Transverse colon (tissue), 4 donors: ENCODE results near the gene UCKL1. TPM values are rescaled to one million over a fixed set of nuclear protein-coding genes. Genes with fewer than 3 reads are reported as not detected.
A peak's percentile ranks its signal among the peaks of the same experiment; 100 is the strongest.

Experiments used
- DNase-seq: peaks from one replicate; pipeline ENCODE4 v3.0.0-alpha.2; 2019
- H3K27ac ChIP-seq, 4 donors: fragments of 200-600 bp; sonication (generic); 2 replicates each; pipeline ENCODE4 v1.5.1; 2016 to 2018; ENCODE audit warnings: inconsistent platforms in 4 of 4
- H3K27me3 ChIP-seq: fragments of 200-600 bp; sonication (generic); 2 replicates; pipeline ENCODE4 v1.5.1; 2017; ENCODE audit warnings: inconsistent platforms
- H3K36me3 ChIP-seq, 4 donors: fragments of 200-600 bp; sonication (generic); 2 replicates each; pipeline ENCODE4 v1.5.1; 2017 to 2019; ENCODE audit warnings: inconsistent platforms in 4 of 4
- H3K4me1 ChIP-seq, 4 donors: fragments of 200-600 bp; sonication (generic); 2 replicates each; pipeline ENCODE4 v1.5.1; 2017 to 2020; ENCODE audit warnings: inconsistent platforms in 4 of 4
- H3K4me3 ChIP-seq, 4 donors: fragments of 200-600 bp; sonication (generic); 1 replicate in 1 of 4; 2 replicates in 3 of 4; pipeline versions ENCODE4 v1.5.1 to v1.6.1; 2017 to 2019; ENCODE audit warnings: inconsistent platforms in 4 of 4
- H3K9me3 ChIP-seq, 2 donors: fragments of 200-600 bp; sonication (generic); 2 replicates each; pipeline ENCODE4 v1.5.1; 2017 to 2019; ENCODE audit warnings: inconsistent platforms in 2 of 2
- CTCF ChIP-seq, 5 experiments: fragments of 200-600 bp in 3 of 5; fragments of 450-650 bp in 2 of 5; sonication (generic) in 3 of 5; IDR thresholded peaks; 1 replicate in 2 of 5; 2 replicates in 3 of 5; pipeline ENCODE4 v1.5.1; 2016 to 2017; ENCODE audit warnings: antibody characterized with exemption in 5 of 5, inconsistent platforms in 3 of 5, mild to moderate bottlenecking in 2 of 5, moderate library complexity in 1 of 5
- EP300 ChIP-seq: sonication (generic); formaldehyde crosslinking; IDR thresholded peaks from one replicate; pipeline ENCODE4 v1.6.1; 2017; ENCODE audit warnings: antibody characterized with exemption, low read depth
- POLR2A ChIP-seq: fragments of 450-650 bp; IDR thresholded peaks from one replicate; pipeline ENCODE4 v1.6.1; 2016; ENCODE audit warnings: antibody characterized with exemption, mild to moderate bottlenecking, moderate library complexity
- POLR2AphosphoS5 ChIP-seq, 3 donors: sonication (generic); formaldehyde crosslinking; IDR thresholded peaks; one replicate each; pipeline ENCODE4 v1.6.1; 2016; ENCODE audit warnings: antibody characterized with exemption in 3 of 3
- WGBS, 2 donors: methylation state at CpG; one replicate each; pipeline ENCODE4 v1.1.5; 2018; ENCODE audit warnings: low coverage in 1 of 2; 5-methylcytosine and 5-hydroxymethylcytosine counted together
- in situ Hi-C, 4 donors: fragments of 200-750 bp; cut with MboI; loops; one replicate each; pipeline versions ENCODE4 v1.15.0 to v1.15.1; 2017; ENCODE audit warnings: low sequenced_read_pairs in 3 of 4, low pct_ligation_motif_present in 1 of 4, low pct_unique_long_range_greater_than_20kb in 1 of 4
- intact Hi-C: fragments of 100-400 bp; cut with DNase I; formaldehyde crosslinking; loops from one replicate; pipeline ENCODE4 v1.15.1; 2023; ENCODE audit warnings: low total_unique reads
- total RNA-seq, 4 donors: library from RNA; depleted of rRNA; stranded (reverse); fragments of >200 nt; gene quantifications; one replicate each; pipeline ENCODE4 v1.1.0, GENCODE V29; 2016

UCKL1 gene
- total RNA-seq, 4 donors from 2014 or later: 41.1 to 189 (median 68.5) TPM

DNA sequence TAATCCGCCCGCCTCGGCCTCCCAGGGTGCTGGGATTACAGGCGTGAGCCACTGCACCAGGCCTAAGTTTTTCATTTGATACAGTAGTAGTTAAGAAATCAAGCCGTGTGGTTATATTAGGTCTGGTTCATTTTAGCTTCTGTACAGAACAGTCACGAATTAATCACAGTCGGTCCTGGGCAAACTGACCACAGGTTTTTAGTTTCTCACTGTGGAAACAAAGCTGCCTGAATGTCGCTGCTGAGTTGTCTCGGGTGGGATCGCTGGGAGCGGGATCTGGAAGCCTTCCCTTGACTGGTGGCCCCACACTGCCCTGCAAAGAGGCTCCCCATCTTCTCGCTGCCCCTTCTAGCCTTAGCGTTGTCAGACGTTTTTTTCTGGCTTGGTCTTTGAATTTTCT is 18.6 kb downstream of the UCKL1 start:
- H3K9me3 ChIP-seq: no peaks in the 10 kb centered on the region
- no peak overlapping the region for H3K27ac ChIP-seq
- peaks cover 0 to 14% (median 5%) of the 10 kb centered on the region in 4 donors for H3K36me3 ChIP-seq
- WGBS, 2 donors: 80 to 88% methylated on average over 1 to 14 of the region's 14 CpGs
- H3K4me3 ChIP-seq: no peak overlapping the region
- in situ Hi-C loops (no loop called here), intact Hi-C loops (no loop called here)
- H3K27me3 ChIP-seq: no peaks in the 10 kb centered on the region
- peaks cover 0 to 3% (median 0%) of the 10 kb centered on the region in 4 donors for H3K4me1 ChIP-seq
- no peak for DNase-seq
- TF ChIP-seq EP300: no peak
- no peak for TF ChIP-seq POLR2AphosphoS5 (IDR thresholded peaks at IDR 0.05)
- no peak for TF ChIP-seq CTCF (IDR thresholded peaks at IDR 0.05)
- TF ChIP-seq POLR2A: no peak

DNA sequence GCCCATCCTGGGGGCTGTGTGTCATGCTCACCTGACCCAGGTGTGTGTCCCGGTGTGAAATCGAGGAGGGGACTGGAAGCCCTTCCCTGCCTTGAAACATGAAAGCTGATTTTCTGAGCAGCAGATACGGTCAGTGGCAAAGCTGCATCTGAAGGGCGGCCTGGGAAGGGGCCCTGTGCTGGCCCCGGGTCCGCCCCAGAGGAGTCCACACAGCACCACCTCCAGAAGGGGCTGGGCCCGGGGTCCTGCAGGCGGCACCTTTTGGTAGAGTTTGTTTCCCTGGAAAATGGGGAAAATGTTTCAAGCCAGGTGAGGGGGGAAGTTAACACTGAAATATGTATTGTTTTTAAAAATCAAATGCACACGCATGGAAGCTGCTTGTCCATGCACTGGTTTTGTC is 20.8 kb downstream of the UCKL1 start:
- peaks cover 0 to 22% (median 6%) of the 10 kb centered on the region in 4 donors for H3K36me3 ChIP-seq
- WGBS, 2 donors: 91% methylated on average over 9 of the region's 9 CpGs; no CpG with 5 or more reads in 1 of the 2 donors

GRCh38 chr20:63934271-63935068 is 21.7 kb downstream of the UCKL1 start:
- no peak for DNase-seq
- no peak overlapping the region for H3K27ac ChIP-seq
- H3K27me3 ChIP-seq: no peaks in the 10 kb centered on the region
- in situ Hi-C loops (no loop called here), intact Hi-C loops (no loop called here)
- H3K9me3 ChIP-seq: no peaks in the 10 kb centered on the region
- no peak overlapping the region for H3K4me3 ChIP-seq
- TF ChIP-seq POLR2AphosphoS5 (IDR thresholded peaks at IDR 0.05) (no peak), CTCF (IDR thresholded peaks at IDR 0.05) (peak in 2 of 5 experiments; percentile 16 to 24)
- peaks cover 0 to 25% (median 9%) of the 10 kb centered on the region in 4 donors for H3K36me3 ChIP-seq
- 84 to 100% methylated on average over 3 to 37 of the region's 37 CpGs for WGBS, 2 donors
- H3K4me1 ChIP-seq: peaks cover 0 to 5% (median 2%) of the 10 kb centered on the region in 4 donors

More for the DNA sequence above, 20.8 kb downstream of the UCKL1 start:
- in situ Hi-C loops (no loop called here), intact Hi-C loops (no loop called here)
- Histone ChIP-seq H3K27ac (no peak overlapping the region), H3K27me3 (no peaks in the 10 kb centered on the region), H3K9me3 (no peaks in the 10 kb centered on the region), H3K4me1 (peaks cover 0 to 5% (median 2%) of the 10 kb centered on the region in 4 donors), H3K4me3 (no peak overlapping the region)
- DNase-seq: no peak
- TF ChIP-seq CTCF (IDR thresholded peaks at IDR 0.05): no peak

DNA sequence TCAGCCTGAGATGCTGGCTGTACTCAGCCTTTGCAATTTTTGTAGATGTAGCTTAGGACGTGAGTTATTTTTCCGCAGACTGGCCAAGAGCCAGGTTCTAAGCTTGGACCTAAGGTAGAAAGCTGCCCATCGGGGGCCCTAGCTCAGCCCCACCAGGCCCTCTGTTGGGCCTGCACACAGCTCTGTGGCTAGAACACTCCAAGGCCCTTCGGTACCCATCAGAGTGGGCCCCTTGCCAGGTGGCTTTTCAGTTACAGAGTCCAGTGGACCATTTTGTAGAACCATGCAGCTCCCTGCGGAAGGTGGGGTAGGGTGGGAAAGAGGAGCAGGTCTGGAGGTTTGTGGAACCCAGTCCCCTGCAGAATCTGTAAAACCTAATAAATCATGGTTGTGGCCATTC is 22.6 kb downstream of the UCKL1 start:
- H3K4me1 ChIP-seq: peaks cover 0 to 5% (median 2%) of the 10 kb centered on the region in 4 donors
- H3K27ac ChIP-seq: no peak overlapping the region
- peaks cover 0 to 34% (median 16%) of the 10 kb centered on the region in 4 donors for H3K36me3 ChIP-seq
- in situ Hi-C loops (no loop called here), intact Hi-C loops (no loop called here)
- TF ChIP-seq POLR2AphosphoS5 (IDR thresholded peaks at IDR 0.05): no peak
- TF ChIP-seq POLR2A: no peak
- TF ChIP-seq EP300: no peak
- no peak for TF ChIP-seq CTCF (IDR thresholded peaks at IDR 0.05)
- no peak for DNase-seq
- no peaks in the 10 kb centered on the region for H3K27me3 ChIP-seq
- H3K9me3 ChIP-seq: no peaks in the 10 kb centered on the region
- no peak overlapping the region for H3K4me3 ChIP-seq
- WGBS, 2 donors: 90% methylated on average over 5 of the region's 5 CpGs; no CpG with 5 or more reads in 1 of the 2 donors
